GM12878 (cell line): ENCODE data around the gene CLEC16A. TPM values are rescaled to one million over a fixed set of nuclear protein-coding genes. Genes with fewer than 3 reads are reported as not detected.
A peak's percentile ranks its signal among the peaks of the same experiment; 100 is the strongest.

Experiments
- CBFB ChIP-seq: IDR thresholded peaks from 2 replicates; pipeline ENCODE4 v1.6.1; 2016; ENCODE audit warnings: antibody characterized with exemption, low read depth
- ETV6 ChIP-seq, 2 experiments: fragments of 450-650 bp in 1 of 2; IDR thresholded peaks in 1 of 2; conservative IDR thresholded peaks in 1 of 2; 2 replicates each; pipeline ENCODE4 v1.6.1; 2014; ENCODE audit warnings: antibody characterized with exemption in 1 of 2, borderline replicate concordance in 1 of 2, low read depth in 1 of 2, mild to moderate bottlenecking in 1 of 2, moderate library complexity in 1 of 2
- FOXM1 ChIP-seq: IDR thresholded peaks from 2 replicates; pipeline ENCODE4 v1.6.1; 2012; ENCODE audit warnings: low read depth, mild to moderate bottlenecking, inconsistent platforms, low read length, moderate library complexity
- GABPA ChIP-seq: IDR thresholded peaks from 2 replicates; pipeline ENCODE4 v1.6.1; 2014; ENCODE audit warnings: antibody characterized with exemption, low read depth, mild to moderate bottlenecking, inconsistent platforms
- MYB ChIP-seq: fragments of 150-350 bp; IDR thresholded peaks from 2 replicates; pipeline ENCODE4 v1.6.1; 2014; ENCODE audit warnings: mild to moderate bottlenecking, low read depth, low read length, borderline replicate concordance
- NBN ChIP-seq: fragments of 450-650 bp; IDR thresholded peaks from 2 replicates; pipeline ENCODE4 v1.6.1; 2016
- NFYA ChIP-seq: IDR thresholded peaks from 2 replicates; pipeline ENCODE4 v1.6.1; 2011; ENCODE audit warnings: low read depth, mild to moderate bottlenecking, low read length, improper control_type of control experiment, borderline replicate concordance
- RFX5 ChIP-seq: IDR thresholded peaks from 2 replicates; pipeline ENCODE4 v1.6.1; 2011; ENCODE audit warnings: low read depth, low read length, improper control_type of control experiment
- STAT1 ChIP-seq: fragments of 450-650 bp; conservative IDR thresholded peaks from 2 replicates; pipeline ENCODE4 v1.6.1; 2014; ENCODE audit warnings: antibody characterized with exemption, mild to moderate bottlenecking
- polyA plus RNA-seq, 11 experiments: library from polyadenylated mRNA; depleted of rRNA in 4 of 11; unstranded in 6 of 11; stranded (reverse) in 5 of 11; fragments of >200 nt; fragmentation: Nextera tagmentation in 4 of 11; fragmentation: Illumina TruSeq in 1 of 11; extraction: Ambion mirVana in 4 of 11; extraction: Trizol in 1 of 11; gene quantifications; 1 replicate in 1 of 11; 2 replicates in 10 of 11; pipeline versions ENCODE4 v1.2.1 to v1.2.3, GENCODE V29; 2011 to 2016; ENCODE audit warnings: inconsistent platforms in 2 of 11, missing spikeins in 2 of 11, low read depth in 1 of 11
- total RNA-seq, 4 experiments: library from RNA; depleted of rRNA in 3 of 4; stranded (reverse); fragments of >200 nt in 3 of 4; fragmentation: Illumina TruSeq in 1 of 4; extraction: Trizol in 1 of 4; gene quantifications; 2 replicates each; pipeline versions ENCODE4 v1.2.1 to v1.2.3, GENCODE V29; 2013 to 2021
- TF ChIP-seq, protein P1 (sequence below): fragments of 450-650 bp; formaldehyde crosslinking; IDR thresholded peaks from 2 replicates; pipeline ENCODE4 v1.4.0; 2022; ENCODE audit warnings: mild to moderate bottlenecking, moderate library complexity
- TF ChIP-seq, protein P2 (sequence below): fragments of 450-650 bp; IDR thresholded peaks from 2 replicates; pipeline ENCODE4 v1.6.1; 2018; ENCODE audit warnings: mild to moderate bottlenecking, low read depth, moderate library complexity; ENCODE audit not compliant: partially characterized antibody
- TF ChIP-seq, protein P3 (sequence below): fragments of 450-650 bp; IDR thresholded peaks from 2 replicates; pipeline ENCODE4 v1.6.1; 2016; ENCODE audit warnings: mild to moderate bottlenecking
- TF ChIP-seq, protein P4 (sequence below): IDR thresholded peaks from 2 replicates; pipeline ENCODE4 v1.6.1; 2011; ENCODE audit warnings: borderline replicate concordance, low read depth, mild to moderate bottlenecking, moderate library complexity, low read length; ENCODE audit not compliant: insufficient read depth, poor library complexity, severe bottlenecking
- TF ChIP-seq, protein P5 (sequence below): IDR thresholded peaks from 2 replicates; pipeline ENCODE4 v1.6.1; 2011; ENCODE audit warnings: mild to moderate bottlenecking, low read depth, low read length, moderate library complexity; ENCODE audit not compliant: insufficient replicate concordance
- TF ChIP-seq, protein P6 (sequence below): IDR thresholded peaks from 2 replicates; pipeline ENCODE4 v1.6.1; 2012; ENCODE audit warnings: low read depth, low read length, improper control_type of control experiment

Gene CLEC16A
- total and polyA plus RNA-seq, 10 of the 15 experiments (the other 5 are each of a cell fraction or from before 2014, with no cell fraction given): 1.5 to 28.8 (median 19.2) TPM

DNA sequence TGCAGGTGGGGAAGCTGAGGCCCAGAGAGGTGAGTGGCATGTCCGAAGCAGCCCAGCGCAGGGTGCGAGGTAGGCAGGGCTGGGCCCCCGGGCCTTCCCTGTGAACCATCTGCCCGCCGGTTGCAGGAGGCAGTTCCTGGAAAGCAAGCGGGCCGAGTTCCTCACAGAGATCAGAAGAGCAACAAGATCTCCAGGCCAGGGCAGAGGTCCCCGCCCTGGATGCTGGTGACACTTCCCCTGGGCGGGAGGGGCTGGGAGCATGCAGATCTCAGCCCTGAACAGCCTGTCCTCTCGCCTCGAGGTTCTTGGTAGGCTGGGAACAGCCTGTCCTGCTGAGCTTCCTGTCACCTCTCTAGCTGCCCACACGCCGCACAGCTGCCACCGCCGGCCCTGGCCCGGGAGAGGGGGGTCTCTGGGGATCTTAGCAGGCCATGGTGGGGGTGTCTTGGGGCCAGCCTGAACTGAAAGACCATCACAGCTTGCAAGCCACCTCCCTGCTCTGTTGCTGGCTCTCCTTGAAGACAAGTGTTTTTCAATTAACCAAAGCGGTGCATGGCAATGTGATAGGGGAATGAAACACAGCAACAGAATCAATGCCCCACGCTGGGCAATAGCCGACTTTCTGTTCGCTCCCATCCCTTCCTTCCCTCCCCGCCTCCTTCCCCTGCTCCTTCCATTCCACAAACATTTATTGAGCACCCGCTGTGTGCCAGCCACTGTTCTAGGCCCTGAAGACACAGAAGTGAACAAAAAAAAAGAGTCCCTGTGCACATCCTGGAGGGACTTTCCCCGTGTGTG, 279.9 kb downstream of the CLEC16A start (continued):
- TF ChIP-seq, protein P1, sequence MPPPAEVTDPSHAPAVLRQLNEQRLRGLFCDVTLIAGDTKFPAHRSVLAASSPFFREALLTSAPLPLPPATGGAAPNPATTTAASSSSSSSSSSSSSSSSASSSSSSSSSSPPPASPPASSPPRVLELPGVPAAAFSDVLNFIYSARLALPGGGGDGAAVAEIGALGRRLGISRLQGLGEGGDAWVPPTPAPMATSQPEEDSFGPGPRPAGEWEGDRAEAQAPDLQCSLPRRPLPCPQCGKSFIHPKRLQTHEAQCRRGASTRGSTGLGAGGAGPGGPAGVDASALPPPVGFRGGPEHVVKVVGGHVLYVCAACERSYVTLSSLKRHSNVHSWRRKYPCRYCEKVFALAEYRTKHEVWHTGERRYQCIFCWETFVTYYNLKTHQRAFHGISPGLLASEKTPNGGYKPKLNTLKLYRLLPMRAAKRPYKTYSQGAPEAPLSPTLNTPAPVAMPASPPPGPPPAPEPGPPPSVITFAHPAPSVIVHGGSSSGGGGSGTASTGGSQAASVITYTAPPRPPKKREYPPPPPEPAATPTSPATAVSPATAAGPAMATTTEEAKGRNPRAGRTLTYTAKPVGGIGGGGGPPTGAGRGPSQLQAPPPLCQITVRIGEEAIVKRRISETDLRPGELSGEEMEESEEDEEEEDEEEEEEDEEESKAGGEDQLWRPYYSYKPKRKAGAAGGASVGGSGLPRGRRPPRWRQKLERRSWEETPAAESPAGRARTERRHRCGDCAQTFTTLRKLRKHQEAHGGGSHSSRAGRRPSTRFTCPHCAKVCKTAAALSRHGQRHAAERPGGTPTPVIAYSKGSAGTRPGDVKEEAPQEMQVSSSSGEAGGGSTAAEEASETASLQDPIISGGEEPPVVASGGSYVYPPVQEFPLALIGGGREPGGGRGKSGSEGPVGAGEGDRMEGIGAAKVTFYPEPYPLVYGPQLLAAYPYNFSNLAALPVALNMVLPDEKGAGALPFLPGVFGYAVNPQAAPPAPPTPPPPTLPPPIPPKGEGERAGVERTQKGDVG: no peak
- TF ChIP-seq ETV6 (conservative IDR thresholded peaks at IDR 0.05 in 1 of 2, IDR thresholded peaks at IDR 0.05 in 1 of 2; ENCODE audit: borderline replicate concordance in 1 of 2, low read depth in 1 of 2): no peak
- TF ChIP-seq, protein P2, sequence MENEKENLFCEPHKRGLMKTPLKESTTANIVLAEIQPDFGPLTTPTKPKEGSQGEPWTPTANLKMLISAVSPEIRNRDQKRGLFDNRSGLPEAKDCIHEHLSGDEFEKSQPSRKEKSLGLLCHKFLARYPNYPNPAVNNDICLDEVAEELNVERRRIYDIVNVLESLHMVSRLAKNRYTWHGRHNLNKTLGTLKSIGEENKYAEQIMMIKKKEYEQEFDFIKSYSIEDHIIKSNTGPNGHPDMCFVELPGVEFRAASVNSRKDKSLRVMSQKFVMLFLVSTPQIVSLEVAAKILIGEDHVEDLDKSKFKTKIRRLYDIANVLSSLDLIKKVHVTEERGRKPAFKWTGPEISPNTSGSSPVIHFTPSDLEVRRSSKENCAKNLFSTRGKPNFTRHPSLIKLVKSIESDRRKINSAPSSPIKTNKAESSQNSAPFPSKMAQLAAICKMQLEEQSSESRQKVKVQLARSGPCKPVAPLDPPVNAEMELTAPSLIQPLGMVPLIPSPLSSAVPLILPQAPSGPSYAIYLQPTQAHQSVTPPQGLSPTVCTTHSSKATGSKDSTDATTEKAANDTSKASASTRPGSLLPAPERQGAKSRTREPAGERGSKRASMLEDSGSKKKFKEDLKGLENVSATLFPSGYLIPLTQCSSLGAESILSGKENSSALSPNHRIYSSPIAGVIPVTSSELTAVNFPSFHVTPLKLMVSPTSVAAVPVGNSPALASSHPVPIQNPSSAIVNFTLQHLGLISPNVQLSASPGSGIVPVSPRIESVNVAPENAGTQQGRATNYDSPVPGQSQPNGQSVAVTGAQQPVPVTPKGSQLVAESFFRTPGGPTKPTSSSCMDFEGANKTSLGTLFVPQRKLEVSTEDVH: no peak
- TF ChIP-seq, protein P3, sequence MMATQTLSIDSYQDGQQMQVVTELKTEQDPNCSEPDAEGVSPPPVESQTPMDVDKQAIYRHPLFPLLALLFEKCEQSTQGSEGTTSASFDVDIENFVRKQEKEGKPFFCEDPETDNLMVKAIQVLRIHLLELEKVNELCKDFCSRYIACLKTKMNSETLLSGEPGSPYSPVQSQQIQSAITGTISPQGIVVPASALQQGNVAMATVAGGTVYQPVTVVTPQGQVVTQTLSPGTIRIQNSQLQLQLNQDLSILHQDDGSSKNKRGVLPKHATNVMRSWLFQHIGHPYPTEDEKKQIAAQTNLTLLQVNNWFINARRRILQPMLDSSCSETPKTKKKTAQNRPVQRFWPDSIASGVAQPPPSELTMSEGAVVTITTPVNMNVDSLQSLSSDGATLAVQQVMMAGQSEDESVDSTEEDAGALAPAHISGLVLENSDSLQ: no peak
- no peak for TF ChIP-seq NFYA
- TF ChIP-seq CBFB: peak; percentile 41; the same call in 1 of the 2 replicates
- no peak for TF ChIP-seq GABPA
- peak; percentile 34; the same call in 1 of the 2 replicates for TF ChIP-seq NBN
- peak; percentile 46; the same call in 1 of the 2 replicates for TF ChIP-seq RFX5
- TF ChIP-seq, protein P4, sequence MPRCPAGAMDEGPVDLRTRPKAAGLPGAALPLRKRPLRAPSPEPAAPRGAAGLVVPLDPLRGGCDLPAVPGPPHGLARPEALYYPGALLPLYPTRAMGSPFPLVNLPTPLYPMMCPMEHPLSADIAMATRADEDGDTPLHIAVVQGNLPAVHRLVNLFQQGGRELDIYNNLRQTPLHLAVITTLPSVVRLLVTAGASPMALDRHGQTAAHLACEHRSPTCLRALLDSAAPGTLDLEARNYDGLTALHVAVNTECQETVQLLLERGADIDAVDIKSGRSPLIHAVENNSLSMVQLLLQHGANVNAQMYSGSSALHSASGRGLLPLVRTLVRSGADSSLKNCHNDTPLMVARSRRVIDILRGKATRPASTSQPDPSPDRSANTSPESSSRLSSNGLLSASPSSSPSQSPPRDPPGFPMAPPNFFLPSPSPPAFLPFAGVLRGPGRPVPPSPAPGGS: peak; percentile 28
- TF ChIP-seq FOXM1: no peak
- TF ChIP-seq, protein P5, sequence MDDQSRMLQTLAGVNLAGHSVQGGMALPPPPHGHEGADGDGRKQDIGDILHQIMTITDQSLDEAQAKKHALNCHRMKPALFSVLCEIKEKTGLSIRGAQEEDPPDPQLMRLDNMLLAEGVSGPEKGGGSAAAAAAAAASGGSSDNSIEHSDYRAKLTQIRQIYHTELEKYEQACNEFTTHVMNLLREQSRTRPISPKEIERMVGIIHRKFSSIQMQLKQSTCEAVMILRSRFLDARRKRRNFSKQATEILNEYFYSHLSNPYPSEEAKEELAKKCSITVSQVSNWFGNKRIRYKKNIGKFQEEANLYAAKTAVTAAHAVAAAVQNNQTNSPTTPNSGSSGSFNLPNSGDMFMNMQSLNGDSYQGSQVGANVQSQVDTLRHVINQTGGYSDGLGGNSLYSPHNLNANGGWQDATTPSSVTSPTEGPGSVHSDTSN: no peak
- TF ChIP-seq MYB: no peak
- TF ChIP-seq, protein P6, sequence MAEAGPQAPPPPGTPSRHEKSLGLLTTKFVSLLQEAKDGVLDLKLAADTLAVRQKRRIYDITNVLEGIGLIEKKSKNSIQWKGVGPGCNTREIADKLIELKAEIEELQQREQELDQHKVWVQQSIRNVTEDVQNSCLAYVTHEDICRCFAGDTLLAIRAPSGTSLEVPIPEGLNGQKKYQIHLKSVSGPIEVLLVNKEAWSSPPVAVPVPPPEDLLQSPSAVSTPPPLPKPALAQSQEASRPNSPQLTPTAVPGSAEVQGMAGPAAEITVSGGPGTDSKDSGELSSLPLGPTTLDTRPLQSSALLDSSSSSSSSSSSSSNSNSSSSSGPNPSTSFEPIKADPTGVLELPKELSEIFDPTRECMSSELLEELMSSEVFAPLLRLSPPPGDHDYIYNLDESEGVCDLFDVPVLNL: no peak
- no peak for TF ChIP-seq STAT1
